Measurements from ENCODE around the gene FAM8A1.

The FAM8A1 gene

DNA sequence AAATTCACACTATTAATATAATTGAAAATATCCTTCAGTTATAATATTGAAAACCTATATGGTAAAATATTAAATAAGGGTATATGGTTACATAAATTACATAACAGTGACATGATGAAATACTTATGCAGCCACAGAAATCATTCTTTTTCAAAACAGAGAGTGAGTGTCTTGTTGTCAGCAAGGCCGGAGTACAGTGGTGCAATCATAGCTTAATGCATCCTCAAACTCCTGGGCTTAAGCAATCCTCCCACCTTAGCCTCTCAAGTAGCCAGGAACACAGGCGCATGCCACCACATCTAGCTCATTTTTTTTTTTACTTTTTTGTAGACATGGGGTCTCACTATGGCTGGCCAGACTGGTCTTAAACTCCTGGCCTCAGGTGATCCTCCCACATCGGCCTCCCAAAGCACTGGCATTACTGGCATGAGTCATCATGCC, 40.4 kb downstream of the FAM8A1 start:
- no peaks in the 10 kb centered on the region for H3K27me3 ChIP-seq (replicated peaks; ENCODE audit: insufficient read depth, low read length)
- H3K9ac ChIP-seq (ENCODE audit: low read length): no peak overlapping the region
- no peaks in the 10 kb centered on the region for H3F3A ChIP-seq (ENCODE audit: insufficient read depth, low read length)
- no peak overlapping the region for H3K4me3 ChIP-seq (ENCODE audit: low read length)
- TF ChIP-seq EZH2 (optimal IDR thresholded peaks at IDR 0.05; ENCODE audit: low read depth, low read length): no peak
- TF ChIP-seq, protein P1, sequence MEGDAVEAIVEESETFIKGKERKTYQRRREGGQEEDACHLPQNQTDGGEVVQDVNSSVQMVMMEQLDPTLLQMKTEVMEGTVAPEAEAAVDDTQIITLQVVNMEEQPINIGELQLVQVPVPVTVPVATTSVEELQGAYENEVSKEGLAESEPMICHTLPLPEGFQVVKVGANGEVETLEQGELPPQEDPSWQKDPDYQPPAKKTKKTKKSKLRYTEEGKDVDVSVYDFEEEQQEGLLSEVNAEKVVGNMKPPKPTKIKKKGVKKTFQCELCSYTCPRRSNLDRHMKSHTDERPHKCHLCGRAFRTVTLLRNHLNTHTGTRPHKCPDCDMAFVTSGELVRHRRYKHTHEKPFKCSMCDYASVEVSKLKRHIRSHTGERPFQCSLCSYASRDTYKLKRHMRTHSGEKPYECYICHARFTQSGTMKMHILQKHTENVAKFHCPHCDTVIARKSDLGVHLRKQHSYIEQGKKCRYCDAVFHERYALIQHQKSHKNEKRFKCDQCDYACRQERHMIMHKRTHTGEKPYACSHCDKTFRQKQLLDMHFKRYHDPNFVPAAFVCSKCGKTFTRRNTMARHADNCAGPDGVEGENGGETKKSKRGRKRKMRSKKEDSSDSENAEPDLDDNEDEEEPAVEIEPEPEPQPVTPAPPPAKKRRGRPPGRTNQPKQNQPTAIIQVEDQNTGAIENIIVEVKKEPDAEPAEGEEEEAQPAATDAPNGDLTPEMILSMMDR (IDR thresholded peaks at IDR 0.05; ENCODE audit: low read length): no peak
- TF ChIP-seq EZH2phosphoT487 (IDR thresholded peaks at IDR 0.05; ENCODE audit: low read length): no peak
- H4K20me1 ChIP-seq (ENCODE audit: insufficient read depth, low read length): no peaks in the 10 kb centered on the region
- H3K4me2 ChIP-seq (ENCODE audit: low read depth, low read length): no peak overlapping the region
- no peaks in the 10 kb centered on the region for H3K9me3 ChIP-seq (replicated peaks; ENCODE audit: insufficient read depth, low read length)
- no peaks in the 10 kb centered on the region for H3K4me1 ChIP-seq (ENCODE audit: low read length)
- H3K36me3 ChIP-seq (replicated peaks; ENCODE audit: insufficient read depth, low read length): peaks cover 18% of the 10 kb centered on the region; the same call in 1 of the 2 replicates
- no peak for DNase-seq
- no peaks in the 10 kb centered on the region for H3K9me2 ChIP-seq (replicated peaks; ENCODE audit: insufficient read depth, low read length)
- H3K27ac ChIP-seq (ENCODE audit: low read length): no peak overlapping the region
- H2AFZ ChIP-seq (ENCODE audit: low read length): no peak overlapping the region
- peaks cover 59% of the 10 kb centered on the region for H3K79me2 ChIP-seq (ENCODE audit: low read length)

GRCh38 chr6:17648745-17649144, 48.6 kb downstream of the FAM8A1 start:
- no peaks in the 10 kb centered on the region for H3K27me3 ChIP-seq (replicated peaks; ENCODE audit: insufficient read depth, low read length)
- DNase-seq: no peak
- no peak overlapping the region for H2AFZ ChIP-seq (ENCODE audit: low read length)
- peaks cover 43% of the 10 kb centered on the region for H3K79me2 ChIP-seq (ENCODE audit: low read length)
- H4K20me1 ChIP-seq (ENCODE audit: insufficient read depth, low read length): 0 out of 2 replicates have a peak, but pooled peaks cover 3% of the 10 kb centered on the region
- peaks cover 3% of the 10 kb centered on the region; the same call in 1 of the 2 replicates for H3F3A ChIP-seq (ENCODE audit: insufficient read depth, low read length)
- H3K4me1 ChIP-seq (ENCODE audit: low read length): no peaks in the 10 kb centered on the region
- TF ChIP-seq EZH2phosphoT487 (IDR thresholded peaks at IDR 0.05; ENCODE audit: low read length): no peak
- TF ChIP-seq, protein P1 (IDR thresholded peaks at IDR 0.05; ENCODE audit: low read length): no peak
- no peak for TF ChIP-seq EZH2 (optimal IDR thresholded peaks at IDR 0.05; ENCODE audit: low read depth, low read length)
- peaks cover 24% of the 10 kb centered on the region for H3K36me3 ChIP-seq (replicated peaks; ENCODE audit: insufficient read depth, low read length)
- no peak overlapping the region for H3K9ac ChIP-seq (ENCODE audit: low read length)
- H3K9me3 ChIP-seq (replicated peaks; ENCODE audit: insufficient read depth, low read length): no peaks in the 10 kb centered on the region
- no peak overlapping the region for H3K4me3 ChIP-seq (ENCODE audit: low read length)
- no peak overlapping the region for H3K4me2 ChIP-seq (ENCODE audit: low read depth, low read length)
- no peak overlapping the region for H3K27ac ChIP-seq (ENCODE audit: low read length)
- no peaks in the 10 kb centered on the region for H3K9me2 ChIP-seq (replicated peaks; ENCODE audit: insufficient read depth, low read length)

GRCh38 chr6:17650656-17651309, 50.7 kb downstream of the FAM8A1 start:
- TF ChIP-seq EZH2 (optimal IDR thresholded peaks at IDR 0.05; ENCODE audit: low read depth, low read length) (no peak), EZH2phosphoT487 (IDR thresholded peaks at IDR 0.05; ENCODE audit: low read length) (no peak)
- TF ChIP-seq, protein P1 (IDR thresholded peaks at IDR 0.05; ENCODE audit: low read length): no peak
- H3F3A ChIP-seq (ENCODE audit: insufficient read depth, low read length): peaks cover 3% of the 10 kb centered on the region; the same call in 1 of the 2 replicates
- peaks cover 56% of the 10 kb centered on the region for H3K79me2 ChIP-seq (ENCODE audit: low read length)
- H3K36me3 ChIP-seq (replicated peaks; ENCODE audit: insufficient read depth, low read length): peaks cover 19% of the 10 kb centered on the region
- no peak overlapping the region for H3K27ac ChIP-seq (ENCODE audit: low read length)
- no peaks in the 10 kb centered on the region for H3K9me2 ChIP-seq (replicated peaks; ENCODE audit: insufficient read depth, low read length)
- H3K9me3 ChIP-seq (replicated peaks; ENCODE audit: insufficient read depth, low read length): no peaks in the 10 kb centered on the region
- H3K27me3 ChIP-seq (replicated peaks; ENCODE audit: insufficient read depth, low read length): no peaks in the 10 kb centered on the region
- H3K4me3 ChIP-seq (ENCODE audit: low read length): no peak overlapping the region
- H4K20me1 ChIP-seq (ENCODE audit: insufficient read depth, low read length): 0 out of 2 replicates have a peak, but pooled peaks cover 3% of the 10 kb centered on the region
- no peak overlapping the region for H2AFZ ChIP-seq (ENCODE audit: low read length)
- H3K4me1 ChIP-seq (ENCODE audit: low read length): no peaks in the 10 kb centered on the region
- DNase-seq: no peak
- no peak overlapping the region for H3K4me2 ChIP-seq (ENCODE audit: low read depth, low read length)
- H3K9ac ChIP-seq (ENCODE audit: low read length): no peak overlapping the region
